ENCODE measurements around the gene PLA2G10. TPM values are rescaled to one million over a fixed set of nuclear protein-coding genes. Genes with fewer than 3 reads are reported as not detected.

Gene PLA2G10
- total RNA-seq, 1 experiment from 2014 or later, result not detected

Small RNA genes within 50 kb of the gene (small RNA-seq; reads per million reads assigned to genes)
- gene RNU7-125P, result not detected

Other genes starting within 250 kb of the PLA2G10 start
- 30.9 and 32.1 TPM in 2 replicates for gene PARN, start 64.0 kb downstream of the PLA2G10 start, total RNA-seq (2014; rRNA removed; shearing (Covaris generic))
- 83.2 and 92.3 TPM in 2 replicates for gene BFAR, start 61.4 kb downstream of the PLA2G10 start, total RNA-seq (2014; rRNA removed; shearing (Covaris generic))
- 0.82 and 2.6 TPM in 2 replicates for gene NPIPA3, start 9.1 kb upstream of the PLA2G10 start, total RNA-seq (2014; rRNA removed; shearing (Covaris generic))
- gene NPIPA2, start 48.2 kb upstream of the PLA2G10 start, total RNA-seq (2014; rRNA removed; shearing (Covaris generic)), result not detected in 2 replicates
- 72.5 and 85.5 TPM in 2 replicates for gene NOMO1, start 139.4 kb upstream of the PLA2G10 start, total RNA-seq (2014; rRNA removed; shearing (Covaris generic))
- gene NPIPA1, start 243.1 kb upstream of the PLA2G10 start, total RNA-seq (2014; rRNA removed; shearing (Covaris generic)), result 16.3 and 17.8 TPM in 2 replicates

Measured in HT1080 (cell line).